HL-60 (cell line): Measurements from ENCODE around the gene NUP35.

ENCODE experiments used
- CTCF ChIP-seq: IDR thresholded peaks from one replicate; pipeline ENCODE4 v1.5.1; 2011; ENCODE audit warnings: low read length, control low read depth, inconsistent platforms; ENCODE audit not compliant: insufficient read depth
- GABPA ChIP-seq: IDR thresholded peaks from 2 replicates; pipeline ENCODE4 v1.6.1; 2012; ENCODE audit warnings: low read depth
- POLR2AphosphoS5 ChIP-seq: IDR thresholded peaks from 2 replicates; pipeline ENCODE4 v1.6.1; 2012; ENCODE audit warnings: low read depth
- REST ChIP-seq: IDR thresholded peaks from 2 replicates; pipeline ENCODE4 v1.6.1; 2012; ENCODE audit warnings: low read depth; ENCODE audit not compliant: insufficient replicate concordance
- SPI1 ChIP-seq: IDR thresholded peaks from 2 replicates; pipeline ENCODE4 v1.6.1; 2012; ENCODE audit warnings: low read depth, mild to moderate bottlenecking, borderline replicate concordance

- TF ChIP-seq REST (no peak), CTCF (no peak), GABPA (no peak), SPI1 (no peak), POLR2AphosphoS5 (no peak)
Measured at GRCh38 chr2:183204397-183204796, 80.2 kb downstream of the NUP35 start.
